Measurements from ENCODE around the gene ETNK2.

DNA sequence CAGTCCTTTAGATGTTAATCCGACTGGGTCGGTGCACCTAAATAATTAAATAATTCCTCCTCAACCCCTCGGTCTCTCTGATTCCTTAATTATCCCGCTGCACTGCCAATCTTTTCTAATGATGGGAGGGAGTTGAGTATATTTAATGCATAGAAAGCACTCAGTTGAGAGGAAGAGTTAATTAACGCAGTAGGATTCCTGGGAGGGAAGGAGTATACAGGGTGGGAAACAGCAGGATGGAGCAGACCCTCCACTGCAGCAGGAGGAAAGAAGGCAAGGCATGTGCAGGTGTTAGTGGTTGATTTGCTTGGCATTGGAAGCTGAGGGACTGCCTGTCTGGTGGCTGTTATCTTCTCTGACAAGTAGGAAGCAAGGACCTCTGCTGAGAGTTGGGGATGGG is 24.2 kb upstream of the ETNK2 start:
- TF ChIP-seq CTCF (conservative IDR thresholded peaks at IDR 0.05; ENCODE audit: low read length) (no peak), EZH2phosphoT487 (IDR thresholded peaks at IDR 0.05; ENCODE audit: borderline replicate concordance, low read depth, low read length) (no peak)

Measured in OCI-LY7 (cell line).